Naive thymus-derived CD4-positive, alpha-beta T cell (primary cell): ENCODE measurements around the gene MED26. TPM values are rescaled to one million over a fixed set of nuclear protein-coding genes. Genes with fewer than 3 reads are reported as not detected.

ENCODE experiments used
- polyA plus RNA-seq, 2 donors: library from polyadenylated mRNA; unstranded; fragments of 300-500 nt; fragmentation: Illumina TruSeq; gene quantifications; one replicate each; pipeline ENCODE4 v1.2.3, GENCODE V29; 2021
- total RNA-seq, 6 experiments: library from RNA in 5 of 6; stranded (reverse) in 5 of 6; gene quantifications; 1 replicate in 5 of 6; 2 replicates in 1 of 6; pipeline ENCODE4 v1.2.3 and lab custom pipeline; 2021 to 2026

The MED26 gene
- total and polyA plus RNA-seq, 7 experiments from 2014 or later = 3.3 to 34.3 (median 15.3) TPM

Other genes starting within 250 kb of the MED26 start
- gene EPS15L1, start 156.2 kb downstream of the MED26 start, total RNA-seq = 10 to 100 TPM; 40.8 to 60.1 (median 48.3) TPM
- 10 to 100 TPM in 1 of 2 donors, 1 to 10 TPM in 1; 9.5 to 14.6 TPM for gene EPS15L1, start 156.2 kb downstream of the MED26 start, polyA plus RNA-seq
- gene CALR3, start 132.0 kb downstream of the MED26 start, total RNA-seq = not detected
- gene CALR3, start 132.0 kb downstream of the MED26 start, polyA plus RNA-seq = not detected
- gene C19orf44, start 131.8 kb downstream of the MED26 start, total RNA-seq = 1 to 10 TPM; 1.5 to 6.0 (median 3.4) TPM
- 1 to 10 TPM; 1.3 to 2.1 TPM for gene C19orf44, start 131.8 kb downstream of the MED26 start, polyA plus RNA-seq
- gene CHERP, start 85.8 kb downstream of the MED26 start, total RNA-seq = 10 to 100 TPM; 53.8 to 80.7 (median 62.7) TPM
- 10 to 100 TPM; 10.4 to 24.3 TPM for gene CHERP, start 85.8 kb downstream of the MED26 start, polyA plus RNA-seq
- gene SLC35E1, start 55.8 kb downstream of the MED26 start, total RNA-seq = 10 to 100 TPM; 33.0 to 67.3 (median 58.7) TPM
- 10 to 100 TPM; 13.3 to 25.0 TPM for gene SLC35E1, start 55.8 kb downstream of the MED26 start, polyA plus RNA-seq
- gene SMIM7, start 31.9 kb upstream of the MED26 start, total RNA-seq = 100 to 1,000 TPM in 2 of 5 experiments, 10 to 100 TPM in 3; 56.9 to 108 (median 78.5) TPM
- gene SMIM7, start 31.9 kb upstream of the MED26 start, polyA plus RNA-seq = 10 to 100 TPM; 65.1 to 81.9 TPM
- gene TMEM38A, start 32.9 kb upstream of the MED26 start, total RNA-seq = 1 to 10 TPM in 1 of 5 experiments, under 1 TPM in 4; 0.53 to 1.4 (median 0.76) TPM
- under 1 TPM; 0.27 to 0.36 TPM for gene TMEM38A, start 32.9 kb upstream of the MED26 start, polyA plus RNA-seq
- gene NWD1, start 91.6 kb upstream of the MED26 start, total RNA-seq = not detected
- not detected for gene NWD1, start 91.6 kb upstream of the MED26 start, polyA plus RNA-seq
- 100 to 1,000 TPM in 3 of 5 experiments, 10 to 100 TPM in 2; 42.7 to 105 (median 102) TPM for gene SIN3B, start 201.2 kb upstream of the MED26 start, total RNA-seq
- 1 to 10 TPM; 4.0 to 9.0 TPM for gene SIN3B, start 201.2 kb upstream of the MED26 start, polyA plus RNA-seq